Iris pigment epithelial cell (primary cell): ENCODE data around the gene ARHGAP29.

Source experiments
- DNase-seq: peaks from one replicate; pipeline ENCODE4 v3.0.0-alpha.2; 2011; ENCODE audit warnings: low read depth

The ARHGAP29 gene

DNA sequence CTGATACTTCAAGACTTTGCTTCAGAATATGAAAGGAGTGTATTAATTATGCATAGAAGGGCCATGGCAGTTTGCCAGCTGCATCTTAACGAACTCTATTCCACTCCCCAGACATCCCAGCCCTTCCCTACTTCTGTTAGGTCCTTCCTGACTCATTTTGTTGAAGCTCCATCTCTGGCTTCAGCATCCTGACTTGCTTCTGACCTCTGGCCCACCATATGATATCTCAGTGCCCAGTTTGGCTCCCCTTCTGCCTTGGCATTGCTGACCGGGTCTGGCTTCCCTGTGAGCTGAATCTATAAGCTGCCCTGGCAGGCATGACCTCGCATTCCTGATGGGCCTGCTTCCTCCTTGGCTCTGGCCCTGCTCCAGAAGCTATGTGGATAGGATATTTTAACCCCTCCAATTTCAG is 27.6 kb upstream of the ARHGAP29 start:
- DNase-seq: no peak

DNA sequence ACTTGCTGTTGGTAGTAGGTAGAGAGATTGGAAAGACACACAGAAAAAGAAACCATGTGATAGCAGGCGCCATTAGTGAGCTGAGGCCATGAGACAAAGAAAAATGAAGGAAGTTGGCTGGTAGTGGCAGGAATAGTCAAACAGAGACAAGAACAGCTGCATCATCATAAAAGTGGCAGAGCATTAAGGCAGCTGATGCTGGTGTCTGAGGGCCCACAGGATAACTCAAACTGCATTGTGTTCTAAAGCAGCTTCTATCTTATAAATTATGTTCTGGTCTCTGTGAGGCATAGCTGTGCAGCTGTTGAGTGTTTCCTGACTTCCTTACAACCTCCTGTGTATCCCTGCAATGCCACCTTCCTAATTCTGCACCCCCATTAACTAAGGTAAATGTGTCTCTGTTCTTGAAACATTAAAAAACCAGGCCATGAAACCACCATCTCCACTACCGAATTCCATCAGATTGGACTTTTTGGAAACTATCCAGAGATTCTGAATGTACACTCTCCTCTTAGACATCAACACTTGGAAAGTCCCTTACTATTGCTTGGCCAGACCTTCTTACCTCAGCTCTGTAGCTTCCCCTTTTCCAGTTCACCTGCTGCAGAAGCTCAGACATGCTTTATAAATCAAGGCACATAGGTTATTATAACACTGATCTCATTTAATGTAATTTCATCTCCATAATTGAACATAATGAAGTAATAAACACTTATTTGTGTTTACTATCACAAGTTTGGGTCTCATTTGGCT is 23.4 kb upstream of the ARHGAP29 start:
- no peak for DNase-seq

DNA sequence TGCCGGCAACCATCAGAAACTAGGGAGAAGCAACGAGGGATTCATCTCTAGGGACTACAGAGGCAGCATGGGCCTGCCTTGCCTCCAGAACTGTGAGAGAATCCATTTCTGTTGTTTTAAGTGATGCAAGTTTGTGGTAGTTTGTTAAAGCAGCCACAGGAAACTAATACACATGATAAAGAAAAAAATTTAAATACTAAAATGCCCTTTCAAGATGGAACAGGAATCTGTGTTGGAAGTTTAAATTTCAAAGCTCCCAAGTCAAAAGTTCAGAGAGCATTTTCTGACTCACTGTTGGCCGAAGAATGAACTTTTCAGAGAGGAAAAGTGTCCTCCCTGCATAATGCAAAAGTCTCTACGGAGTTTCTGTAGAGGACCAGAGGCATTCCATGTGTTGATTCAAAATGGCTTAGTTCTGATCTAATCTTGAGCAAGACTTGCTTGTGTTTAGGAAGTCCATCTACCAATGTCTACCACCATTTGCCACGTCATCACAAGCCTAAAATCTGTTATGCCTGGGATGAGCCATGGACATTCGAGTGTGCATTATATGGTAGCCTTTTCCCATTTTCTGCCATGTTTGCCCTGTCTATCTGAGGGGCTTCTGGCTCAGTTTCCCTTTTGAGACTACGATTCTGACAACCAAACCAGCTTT is 22.4 kb upstream of the ARHGAP29 start:
- peak; percentile 88 for DNase-seq

DNA sequence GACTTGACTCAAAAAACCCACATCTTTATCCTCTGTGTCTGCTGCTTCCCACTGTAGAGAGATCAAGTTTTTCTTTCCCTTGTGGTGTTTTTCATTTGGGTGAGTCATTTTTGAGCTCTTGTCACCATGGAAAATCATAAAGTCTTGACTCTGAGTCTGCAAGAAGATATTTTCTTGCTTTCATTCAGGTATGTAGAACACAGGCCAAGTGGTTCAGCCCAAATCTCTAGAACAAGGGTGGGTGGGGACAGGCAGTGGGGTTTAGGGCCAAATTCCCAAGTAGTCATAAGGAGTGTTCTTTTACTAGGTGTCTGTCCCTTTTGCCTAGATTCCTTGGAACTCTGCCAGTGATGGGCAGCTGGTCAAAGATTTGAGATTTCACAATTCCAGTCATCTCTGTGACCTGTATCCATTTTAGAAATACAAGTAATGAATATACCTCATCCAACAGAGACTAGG is 21.5 kb upstream of the ARHGAP29 start:
- peak; percentile 97 for DNase-seq

DNA sequence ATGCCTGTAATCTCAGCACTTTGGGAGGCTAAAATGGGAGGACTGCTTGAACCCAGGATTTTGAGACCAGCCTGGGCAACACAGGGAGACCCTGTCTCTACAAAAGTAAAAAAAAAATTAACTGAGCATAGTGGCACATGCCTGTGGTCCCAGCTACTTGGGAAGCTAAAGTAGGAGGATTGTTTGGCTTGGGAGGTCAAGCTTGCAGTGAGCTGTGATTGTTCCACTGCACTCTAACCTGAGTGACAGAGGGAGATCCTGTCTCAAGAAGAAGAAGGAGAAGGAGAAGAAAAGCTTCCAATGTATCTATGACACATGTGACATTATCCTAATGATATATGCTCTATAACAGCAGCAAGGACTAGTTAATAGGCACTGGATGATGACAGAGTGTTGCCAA is 20.1 kb upstream of the ARHGAP29 start:
- no peak for DNase-seq

DNA sequence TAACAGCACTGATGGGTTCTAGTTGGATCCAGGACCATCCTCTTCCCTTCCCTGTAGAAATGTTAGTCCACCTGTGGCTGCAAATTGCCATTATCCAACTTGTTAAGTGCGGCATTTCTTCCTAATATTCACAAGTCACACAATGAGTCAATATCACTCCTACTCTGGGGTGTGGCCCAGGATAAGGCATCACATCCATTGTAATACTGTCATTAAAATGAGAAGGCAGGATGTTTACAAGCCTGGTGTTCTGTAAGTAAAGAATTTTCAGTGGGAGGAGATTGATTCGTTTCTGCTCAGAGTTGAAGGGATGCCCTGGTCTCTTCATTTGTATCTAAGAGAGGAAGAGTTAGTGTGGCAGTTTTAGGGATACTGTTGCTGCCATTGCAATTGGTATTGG is 18.1 kb upstream of the ARHGAP29 start:
- DNase-seq: no peak

DNA sequence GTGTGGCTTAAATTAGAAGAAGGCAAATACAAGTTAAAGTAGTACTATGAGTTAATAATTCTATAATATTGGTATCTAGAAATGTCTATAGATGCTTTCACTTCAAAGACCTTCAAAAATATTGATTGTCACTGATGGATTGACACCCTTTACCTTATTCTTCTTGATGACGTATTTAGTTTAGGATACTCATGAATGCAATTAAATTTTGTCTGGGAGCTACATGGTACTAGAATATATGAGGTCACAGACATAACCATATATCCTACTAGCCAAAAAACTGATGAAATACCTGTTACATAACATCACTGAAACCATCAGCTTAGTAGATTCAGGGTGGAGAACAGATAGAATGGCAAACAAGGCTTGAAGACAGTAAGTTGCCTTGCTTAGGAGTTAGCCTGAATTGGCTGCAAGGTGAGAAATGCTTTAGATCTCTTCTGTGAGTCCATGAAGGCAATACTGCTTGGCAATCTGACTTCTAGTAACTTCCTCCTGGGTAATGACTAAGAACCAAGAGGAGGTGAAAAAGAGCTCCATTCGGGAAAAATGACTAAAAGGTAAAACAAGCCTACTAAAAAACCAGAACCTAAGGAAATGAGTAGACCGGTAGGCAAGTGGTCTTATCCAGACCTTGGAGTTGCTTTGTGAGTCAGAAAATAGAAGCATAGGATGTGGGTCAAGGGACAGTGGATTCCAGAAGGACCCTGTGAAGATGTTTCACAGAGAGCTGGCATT is 16.9 kb upstream of the ARHGAP29 start:
- DNase-seq: no peak

DNA sequence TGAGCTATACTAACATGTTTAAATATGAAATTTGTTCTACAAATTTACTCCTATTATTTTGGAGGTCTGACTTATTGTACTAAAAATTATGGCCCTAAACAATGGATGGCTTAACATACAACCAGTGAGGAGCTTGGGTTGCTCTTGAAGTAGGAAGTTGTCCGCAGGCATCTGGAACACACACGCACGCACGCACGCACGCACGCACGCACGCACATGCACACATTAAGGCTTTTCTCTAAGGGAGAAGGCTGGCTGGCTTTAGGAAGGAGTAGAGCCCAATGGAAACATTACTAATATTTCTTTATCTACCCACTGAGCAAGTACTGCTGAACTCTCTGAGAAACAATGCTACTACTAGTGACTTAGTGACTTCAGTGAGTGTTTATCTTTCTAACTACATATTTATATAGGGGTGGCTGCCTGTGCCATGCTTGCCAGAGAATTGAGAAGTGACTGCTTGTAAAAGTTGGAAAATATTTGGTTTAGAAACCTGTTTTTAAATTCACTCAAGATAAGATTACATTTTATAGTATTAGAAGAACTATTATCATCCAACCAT is 16.2 kb upstream of the ARHGAP29 start:
- no peak for DNase-seq

DNA sequence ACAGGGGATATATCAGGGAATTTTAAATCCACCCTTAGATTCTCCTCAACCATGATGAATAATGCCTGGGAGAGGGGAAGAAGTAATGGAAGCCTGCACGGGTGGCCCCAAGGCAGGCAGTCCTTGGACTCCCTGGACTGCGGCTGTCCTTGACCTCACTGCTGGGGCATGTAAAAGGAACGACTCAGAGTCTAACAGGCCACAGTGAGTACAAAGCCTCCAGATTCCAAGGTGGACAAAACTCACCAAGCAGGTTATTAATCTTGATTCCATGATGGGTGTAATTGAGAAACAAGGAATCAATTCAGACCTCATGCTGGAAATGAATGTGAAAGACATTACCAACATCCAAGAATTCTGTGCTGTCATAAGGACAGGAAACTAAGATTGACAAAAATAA is 13.0 kb upstream of the ARHGAP29 start:
- no peak for DNase-seq

DNA sequence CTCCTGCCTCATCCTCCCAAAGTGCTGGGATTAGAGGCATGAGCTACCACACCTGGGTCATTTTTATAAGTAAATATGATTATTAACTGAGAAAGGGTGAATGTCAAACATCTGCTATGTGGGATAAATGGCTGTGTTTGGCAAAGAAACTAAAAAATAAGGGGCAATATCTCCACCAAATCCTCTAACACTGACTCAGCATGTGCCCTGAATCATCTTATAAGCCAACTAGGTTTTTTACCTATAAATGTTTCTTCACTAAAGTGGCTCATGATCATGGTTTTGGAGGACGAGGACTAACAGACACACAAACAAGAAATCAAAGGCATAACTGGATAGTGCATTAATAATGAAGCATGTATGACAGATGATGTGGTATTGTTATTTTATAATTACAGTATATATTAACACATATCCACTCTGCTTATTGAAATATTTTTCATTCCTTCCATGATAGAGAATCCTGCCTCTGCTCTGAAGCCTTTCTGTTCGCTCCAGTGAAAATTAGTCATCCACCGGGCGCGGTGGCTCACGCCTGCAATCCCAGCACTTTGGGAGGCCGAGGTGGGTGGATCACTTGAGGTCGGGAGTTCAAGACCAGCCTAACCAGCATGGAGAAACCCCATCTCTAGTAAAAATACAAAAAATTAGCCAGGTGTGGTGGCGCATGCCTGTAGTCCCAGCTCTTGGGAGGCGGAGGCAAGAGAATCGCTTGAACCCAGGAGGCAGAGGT is 11.7 kb upstream of the ARHGAP29 start:
- peak; percentile 56 for DNase-seq

DNA sequence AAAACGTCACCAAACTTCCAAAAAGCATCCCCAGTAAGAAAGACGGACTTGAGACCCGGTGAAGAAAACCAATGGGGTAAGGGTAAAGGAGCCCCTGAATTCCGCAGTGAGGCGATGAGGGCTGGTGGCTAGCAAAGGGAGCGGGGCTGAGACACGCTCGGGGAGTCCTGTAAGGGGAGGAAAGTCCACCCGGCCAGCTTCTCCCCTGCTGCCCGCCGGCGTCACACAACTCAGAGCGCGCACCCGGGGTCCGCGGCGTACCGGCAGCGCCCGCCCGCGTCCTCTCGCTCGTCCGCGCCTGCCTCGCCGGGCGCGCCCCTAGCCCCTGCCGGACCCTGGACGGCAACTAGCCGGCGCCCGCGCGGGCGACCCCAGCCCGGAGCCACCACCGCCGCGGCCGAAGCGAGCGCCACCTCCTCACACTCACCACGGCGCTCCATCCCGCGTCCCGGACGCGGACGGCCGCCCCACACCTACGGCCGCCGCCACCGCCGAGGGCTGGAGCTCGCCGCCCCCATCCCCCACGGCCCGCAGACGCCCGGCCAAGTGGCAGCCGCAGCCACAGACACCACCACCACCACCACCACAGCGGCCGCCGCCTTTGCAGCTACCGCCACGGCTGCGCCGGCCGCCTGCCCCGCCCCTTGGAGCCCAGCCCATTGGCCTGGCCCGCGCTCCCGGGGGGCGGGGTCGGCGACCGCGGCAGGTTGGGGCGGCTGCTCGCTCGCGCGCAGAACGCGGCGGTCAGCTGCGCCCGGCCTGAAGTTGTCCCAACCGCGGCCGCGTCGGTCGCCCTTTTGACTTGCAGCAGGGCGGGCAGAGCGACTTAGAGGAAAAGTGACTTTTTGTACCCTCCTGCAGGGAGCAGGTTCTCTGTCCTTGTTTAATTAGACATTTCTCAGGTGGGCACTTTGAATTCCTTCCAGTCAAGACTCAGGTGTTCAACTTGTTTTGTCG is 10.0 kb upstream of the ARHGAP29 start:
- peak; percentile 74 for DNase-seq

DNA sequence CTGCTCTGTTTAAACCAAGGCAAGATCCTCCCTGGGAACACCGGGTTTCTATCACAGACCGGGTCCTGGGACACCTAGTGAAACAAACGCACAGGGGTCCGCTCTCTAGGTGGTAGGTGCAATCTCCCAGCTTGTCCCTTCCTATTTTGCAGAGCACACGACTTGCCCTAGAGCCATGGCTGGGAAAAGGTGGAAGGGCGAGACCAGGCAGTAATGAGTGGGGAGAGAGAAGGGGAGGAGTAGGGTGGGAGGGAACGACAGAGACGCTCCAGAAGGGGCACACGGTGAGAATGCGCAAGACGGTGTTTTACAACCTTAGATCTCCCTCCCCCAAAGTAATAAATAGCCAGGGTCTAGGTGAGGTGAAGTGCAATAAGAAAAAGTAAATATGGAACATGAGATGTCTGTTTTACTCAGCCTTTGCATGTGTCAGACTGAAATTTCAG is 9.3 kb upstream of the ARHGAP29 start:
- DNase-seq: no peak

DNA sequence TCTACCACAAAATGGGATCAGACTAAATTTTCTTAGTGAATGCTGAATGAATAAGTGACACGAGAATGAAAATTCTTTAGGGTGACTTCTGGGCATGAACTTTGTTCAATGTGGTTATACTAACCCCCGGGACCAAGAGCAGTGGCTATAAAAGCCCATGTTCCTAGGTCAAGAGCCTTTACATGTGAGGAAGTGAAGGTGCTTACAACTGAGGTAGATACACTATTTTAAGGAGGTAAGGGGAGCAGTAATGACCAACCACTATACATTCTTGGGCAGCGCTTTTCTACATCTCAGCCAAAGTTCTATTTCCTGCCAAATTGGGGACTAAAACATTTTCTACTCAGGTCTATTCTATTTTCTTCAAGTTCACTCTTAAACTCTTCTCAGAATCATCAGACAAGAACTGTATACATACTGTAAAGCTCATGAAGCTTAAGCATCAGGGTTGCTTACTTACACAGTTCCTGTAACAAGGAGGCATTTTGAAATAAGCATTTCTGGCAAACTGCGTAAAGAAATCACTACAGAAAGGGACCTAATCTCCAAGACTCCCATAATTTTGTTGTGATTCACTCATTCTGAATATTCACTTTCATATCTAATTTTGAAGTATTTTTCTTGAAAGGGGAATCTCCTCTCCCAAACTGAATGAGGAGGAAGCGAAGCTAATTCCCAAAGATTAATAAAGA is 8.5 kb upstream of the ARHGAP29 start:
- DNase-seq: peak; percentile 77

DNA sequence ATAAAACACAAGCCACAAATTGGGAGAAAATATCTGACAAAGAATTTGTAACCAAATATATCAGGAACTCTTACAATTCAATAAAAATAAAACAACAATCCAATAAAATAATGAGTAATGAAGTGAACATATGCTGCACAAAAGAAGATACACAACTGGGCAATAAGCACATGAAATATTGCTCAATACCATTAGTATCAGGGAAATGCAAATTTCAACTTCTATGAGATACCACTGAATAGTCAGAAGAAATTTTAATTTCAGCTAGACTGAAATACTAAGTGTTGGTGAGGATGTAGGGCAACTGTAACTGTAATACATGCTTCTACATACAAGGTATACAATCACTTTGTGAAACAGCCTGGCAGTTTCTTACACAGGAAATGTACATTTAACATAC is 7.4 kb upstream of the ARHGAP29 start:
- no peak for DNase-seq

DNA sequence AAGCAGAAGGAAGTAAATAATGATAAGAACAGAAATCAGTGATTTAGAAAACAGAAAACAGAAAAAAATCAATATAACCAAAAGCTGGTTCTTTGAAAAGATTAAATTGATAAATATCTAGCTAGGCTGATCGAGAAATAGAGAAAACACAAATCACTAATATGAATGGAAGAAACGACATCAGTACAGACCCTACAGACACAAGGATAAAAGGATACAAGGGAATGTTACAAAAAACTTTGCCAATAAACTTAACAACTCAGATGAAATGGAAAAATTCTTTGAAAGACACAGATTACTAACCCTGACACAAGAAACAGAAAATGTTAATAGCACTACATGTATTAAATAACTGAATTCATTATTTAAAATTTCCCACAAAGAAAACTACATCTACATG is 6.3 kb upstream of the ARHGAP29 start:
- no peak for DNase-seq

DNA sequence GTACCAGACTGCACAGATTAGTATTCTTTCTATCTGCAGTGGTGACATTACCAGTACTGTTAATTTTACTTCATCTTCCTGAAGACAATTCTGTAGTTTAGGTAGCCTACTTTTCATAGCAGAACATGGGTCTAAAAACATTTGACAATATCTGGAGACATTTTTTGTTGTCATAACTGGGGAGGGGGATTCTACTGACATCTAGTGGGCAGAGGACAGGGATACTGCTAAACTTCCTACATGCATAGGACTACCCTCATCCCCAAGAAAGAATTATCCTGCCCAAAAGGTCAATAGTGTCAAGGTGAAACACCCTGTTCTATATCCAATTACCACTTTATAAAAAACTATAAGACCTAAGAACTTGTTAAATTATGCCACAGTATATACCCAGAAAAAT is 3.4 kb upstream of the ARHGAP29 start:
- DNase-seq: no peak

DNA sequence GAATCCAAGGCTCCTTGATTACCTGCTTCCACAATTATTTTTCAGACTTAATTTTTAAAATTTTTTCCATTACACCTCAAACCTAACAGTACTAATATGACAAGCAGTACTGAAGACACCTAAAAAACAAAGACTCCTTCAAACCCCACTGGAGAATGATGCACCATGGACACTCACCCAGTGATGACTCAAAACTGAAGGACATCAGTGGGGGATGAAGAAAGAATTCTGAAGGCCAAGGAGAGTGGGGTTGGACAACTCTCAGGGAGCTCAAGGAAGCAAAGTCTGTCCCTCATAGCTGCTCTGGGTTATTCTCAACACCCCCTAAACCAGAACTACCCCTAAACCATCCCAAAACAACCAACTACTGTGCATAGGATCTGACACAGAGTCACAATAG is 2.4 kb upstream of the ARHGAP29 start:
- DNase-seq: peak; percentile 61

DNA sequence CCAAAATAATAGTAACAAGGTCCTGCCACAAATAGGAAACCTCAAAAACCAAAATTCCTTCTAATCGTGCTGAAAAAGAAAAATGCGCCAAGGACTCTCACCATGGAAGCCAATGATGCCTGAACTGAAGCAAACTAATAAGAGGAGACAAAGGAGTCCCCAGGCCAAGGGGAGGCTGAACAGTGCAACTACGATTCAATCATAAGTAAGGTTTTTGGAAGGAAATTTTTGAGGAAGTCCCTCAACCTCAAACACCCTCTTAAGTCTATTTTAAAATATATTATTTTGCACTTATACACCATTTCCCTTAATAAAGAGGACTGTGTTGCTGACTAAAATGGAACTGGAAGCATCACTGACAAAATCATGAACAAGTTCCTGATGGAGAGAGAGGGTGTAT is 1.7 kb upstream of the ARHGAP29 start:
- no peak for DNase-seq

DNA sequence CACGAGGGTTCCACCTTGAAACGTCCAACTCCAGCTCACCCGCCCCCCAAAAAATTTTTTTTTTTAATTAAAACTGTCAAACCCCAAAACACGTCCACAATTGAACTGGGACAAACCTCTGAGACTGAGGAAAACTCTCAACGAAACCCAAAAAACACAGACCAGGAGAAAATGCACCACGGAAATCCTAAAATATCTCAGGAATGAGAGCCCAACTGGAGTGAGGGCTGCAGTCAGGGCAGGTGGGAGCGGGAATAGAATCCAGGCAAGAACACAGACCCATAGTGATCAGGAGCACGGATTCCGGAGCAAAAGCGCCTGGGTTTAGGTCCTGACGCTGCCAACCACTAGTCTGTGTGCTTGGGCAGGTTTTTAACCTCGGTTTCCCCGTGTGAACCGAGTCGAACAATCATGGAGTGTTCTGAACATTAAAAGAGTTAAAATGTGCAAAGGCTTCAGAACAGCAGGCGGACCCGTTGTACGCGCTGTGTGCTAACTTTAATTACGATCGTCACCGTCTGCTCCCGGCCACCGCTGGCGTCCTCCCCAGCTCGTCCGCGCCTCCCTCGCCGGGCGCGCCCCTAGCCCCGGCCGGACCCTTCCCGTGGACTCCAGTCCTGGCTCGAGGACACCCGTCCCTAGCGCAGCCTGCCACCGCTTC is 624 bp downstream of the ARHGAP29 start:
- peak; percentile 56 for DNase-seq
